Breast epithelium (tissue), 4 donors: ENCODE data around the gene RBM19. TPM values are rescaled to one million over a fixed set of nuclear protein-coding genes. Genes with fewer than 3 reads are reported as not detected.

Experiments
- DNase-seq, 2 donors: peaks; one replicate each; pipeline ENCODE4 v3.0.0-alpha.2; 2019; ENCODE audit warnings: low spot score in 2 of 2
- H3K27ac ChIP-seq, 2 donors: fragments of 200-600 bp; sonication (generic) in 1 of 2; one replicate each; pipeline ENCODE4 v1.5.1; 2016 to 2019; ENCODE audit warnings: mild to moderate bottlenecking in 1 of 2
- H3K27me3 ChIP-seq, 2 donors: fragments of 200-600 bp; sonication (generic) in 1 of 2; one replicate each; pipeline versions ENCODE4 v1.5.1 to v1.6.0; 2017 to 2019; ENCODE audit warnings: control low read depth in 1 of 2, mild to moderate bottlenecking in 1 of 2
- H3K36me3 ChIP-seq: fragments of 200-600 bp; one replicate; pipeline ENCODE4 v1.5.1; 2019
- H3K4me1 ChIP-seq, 2 donors: fragments of 200-600 bp; sonication (generic); one replicate each; pipeline ENCODE4 v1.5.1; 2016 to 2019; ENCODE audit warnings: control low read depth in 1 of 2
- H3K4me3 ChIP-seq, 3 donors: fragments of 200-600 bp; sonication (generic); 1 replicate in 2 of 3; 2 replicates in 1 of 3; pipeline ENCODE4 v1.5.1; 2016 to 2019; ENCODE audit warnings: mild to moderate bottlenecking in 3 of 3, moderate library complexity in 2 of 3
- H3K9me3 ChIP-seq, 2 donors: fragments of 200-600 bp; sonication (generic) in 1 of 2; one replicate each; pipeline ENCODE4 v1.5.1; 2016 to 2019; ENCODE audit warnings: control low read depth in 1 of 2
- POLR2A ChIP-seq: fragments of 450-650 bp; IDR thresholded peaks from one replicate; pipeline ENCODE4 v1.6.1; 2016; ENCODE audit warnings: antibody characterized with exemption, mild to moderate bottlenecking, moderate library complexity
- POLR2AphosphoS5 ChIP-seq, 3 donors: sonication (generic); formaldehyde crosslinking; IDR thresholded peaks; one replicate each; pipeline ENCODE4 v1.6.1; 2017; ENCODE audit warnings: antibody characterized with exemption in 3 of 3
- intact Hi-C: fragments of 100-400 bp; cut with DNase I; formaldehyde crosslinking; loops from one replicate; pipeline ENCODE4 v1.15.1; 2023; ENCODE audit warnings: low total_unique reads
- total RNA-seq, 3 donors: library from RNA; depleted of rRNA; stranded (reverse); fragments of >200 nt; gene quantifications; one replicate each; pipeline ENCODE4 v1.1.0, GENCODE V29; 2016
- TF ChIP-seq, protein P1 (sequence below), 3 donors: fragments of 450-650 bp; IDR thresholded peaks; one replicate each; pipeline ENCODE4 v1.5.1; 2016 to 2017; ENCODE audit warnings: antibody characterized with exemption in 3 of 3, mild to moderate bottlenecking in 3 of 3, moderate library complexity in 3 of 3

RBM19 gene
- total RNA-seq, 3 donors from 2014 or later = 28.8 to 43.3 (median 42.6) TPM

DNA sequence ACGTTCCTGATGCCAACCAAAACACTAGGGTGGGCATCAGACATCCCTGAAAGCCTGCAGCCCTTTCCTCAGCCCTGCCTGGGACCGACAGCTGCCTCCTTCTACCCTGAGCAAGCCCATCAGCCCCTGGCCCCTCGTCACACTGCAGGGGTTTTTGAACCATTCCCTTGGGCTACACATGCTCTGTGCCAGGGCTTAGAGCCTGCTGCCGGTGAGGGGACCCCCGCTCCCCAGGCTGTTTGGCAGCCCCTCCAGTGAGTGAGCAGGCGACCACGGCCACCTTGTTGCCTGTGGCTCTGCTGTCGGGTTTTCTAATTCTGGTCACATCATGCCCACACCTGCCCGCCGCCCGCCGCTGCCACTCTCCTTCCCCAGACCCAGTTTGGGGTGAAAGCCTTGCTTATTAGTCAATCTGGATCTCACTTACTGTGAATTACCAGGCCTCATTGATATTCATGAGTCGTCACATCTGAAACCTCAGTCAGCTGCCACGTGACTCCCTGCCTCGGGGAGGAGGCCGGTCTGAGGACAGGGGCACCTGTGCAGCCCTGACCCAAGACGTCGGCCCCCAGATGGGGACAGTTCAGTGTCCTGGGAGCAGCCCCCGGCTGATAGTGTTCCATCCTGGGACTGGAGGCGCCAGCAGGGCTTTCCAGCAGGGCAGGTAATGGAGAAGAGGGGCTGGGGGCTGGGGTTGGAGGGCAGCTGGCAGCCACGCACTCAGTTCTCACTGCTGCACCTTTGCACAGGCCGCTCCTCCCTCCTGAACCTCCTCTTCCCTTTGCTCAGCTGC lies 163.0 kb downstream of the RBM19 start:
- TF ChIP-seq POLR2AphosphoS5 (IDR thresholded peaks at IDR 0.05) (no peak), POLR2A (no peak)
- TF ChIP-seq, protein P1, sequence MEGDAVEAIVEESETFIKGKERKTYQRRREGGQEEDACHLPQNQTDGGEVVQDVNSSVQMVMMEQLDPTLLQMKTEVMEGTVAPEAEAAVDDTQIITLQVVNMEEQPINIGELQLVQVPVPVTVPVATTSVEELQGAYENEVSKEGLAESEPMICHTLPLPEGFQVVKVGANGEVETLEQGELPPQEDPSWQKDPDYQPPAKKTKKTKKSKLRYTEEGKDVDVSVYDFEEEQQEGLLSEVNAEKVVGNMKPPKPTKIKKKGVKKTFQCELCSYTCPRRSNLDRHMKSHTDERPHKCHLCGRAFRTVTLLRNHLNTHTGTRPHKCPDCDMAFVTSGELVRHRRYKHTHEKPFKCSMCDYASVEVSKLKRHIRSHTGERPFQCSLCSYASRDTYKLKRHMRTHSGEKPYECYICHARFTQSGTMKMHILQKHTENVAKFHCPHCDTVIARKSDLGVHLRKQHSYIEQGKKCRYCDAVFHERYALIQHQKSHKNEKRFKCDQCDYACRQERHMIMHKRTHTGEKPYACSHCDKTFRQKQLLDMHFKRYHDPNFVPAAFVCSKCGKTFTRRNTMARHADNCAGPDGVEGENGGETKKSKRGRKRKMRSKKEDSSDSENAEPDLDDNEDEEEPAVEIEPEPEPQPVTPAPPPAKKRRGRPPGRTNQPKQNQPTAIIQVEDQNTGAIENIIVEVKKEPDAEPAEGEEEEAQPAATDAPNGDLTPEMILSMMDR (IDR thresholded peaks at IDR 0.05) = no peak
- intact Hi-C loops = no loop called here
- DNase-seq = no peak

DNA sequence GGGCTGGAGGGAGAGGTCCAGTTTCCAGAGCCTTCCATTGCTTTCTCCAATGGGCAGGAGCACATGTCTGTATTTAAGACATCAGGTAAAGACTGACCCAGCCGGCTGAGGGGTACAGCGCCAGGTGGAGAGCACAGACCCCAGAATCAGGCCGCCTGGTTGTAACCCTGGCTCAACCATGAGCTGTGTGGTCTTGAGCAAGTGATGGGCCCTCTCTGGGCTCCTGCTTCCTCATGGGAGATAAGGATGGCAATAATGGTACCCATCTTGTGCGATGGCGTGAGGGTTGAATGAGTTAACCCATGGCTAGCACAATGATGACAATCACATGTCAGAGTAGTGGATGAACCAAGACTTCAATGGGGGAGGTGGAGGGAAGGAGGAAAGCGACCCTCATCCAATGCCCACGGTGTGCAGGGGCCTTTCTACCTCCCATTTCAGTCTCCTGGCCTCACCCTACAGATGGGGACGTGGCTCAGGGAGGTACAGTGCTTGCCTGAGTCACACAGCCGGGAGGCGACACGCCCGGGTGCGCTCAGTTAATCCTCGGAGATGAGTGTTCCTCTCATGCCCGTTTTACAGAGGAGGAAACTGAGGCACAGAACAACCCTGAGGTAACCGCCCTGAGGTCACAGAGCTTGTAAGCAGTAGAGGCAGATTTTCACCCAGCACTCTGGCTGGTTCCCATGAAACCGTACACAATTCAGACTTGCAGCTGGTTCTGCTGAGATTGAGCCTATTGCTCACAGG lies 163.9 kb downstream of the RBM19 start:
- TF ChIP-seq, protein P1 (IDR thresholded peaks at IDR 0.05) = no peak
- no peak for TF ChIP-seq POLR2A
- no peak for TF ChIP-seq POLR2AphosphoS5 (IDR thresholded peaks at IDR 0.05)
- no peak for DNase-seq
- H3K4me3 ChIP-seq = no peak overlapping the region
- intact Hi-C loops = no loop called here
- H3K4me1 ChIP-seq = no peaks in the 10 kb centered on the region
- no peaks in the 10 kb centered on the region for H3K36me3 ChIP-seq
- no peaks in the 10 kb centered on the region for H3K27me3 ChIP-seq
- H3K9me3 ChIP-seq = peaks cover 8 to 9% of the 10 kb centered on the region in 2 donors
- H3K27ac ChIP-seq = no peak overlapping the region

More for the DNA sequence above, 163.0 kb downstream of the RBM19 start:
- Histone ChIP-seq H3K9me3 (peaks cover 10 to 13% of the 10 kb centered on the region in 2 donors), H3K27ac (no peak overlapping the region), H3K4me3 (no peak overlapping the region), H3K36me3 (no peaks in the 10 kb centered on the region), H3K4me1 (no peaks in the 10 kb centered on the region), H3K27me3 (no peaks in the 10 kb centered on the region)

DNA sequence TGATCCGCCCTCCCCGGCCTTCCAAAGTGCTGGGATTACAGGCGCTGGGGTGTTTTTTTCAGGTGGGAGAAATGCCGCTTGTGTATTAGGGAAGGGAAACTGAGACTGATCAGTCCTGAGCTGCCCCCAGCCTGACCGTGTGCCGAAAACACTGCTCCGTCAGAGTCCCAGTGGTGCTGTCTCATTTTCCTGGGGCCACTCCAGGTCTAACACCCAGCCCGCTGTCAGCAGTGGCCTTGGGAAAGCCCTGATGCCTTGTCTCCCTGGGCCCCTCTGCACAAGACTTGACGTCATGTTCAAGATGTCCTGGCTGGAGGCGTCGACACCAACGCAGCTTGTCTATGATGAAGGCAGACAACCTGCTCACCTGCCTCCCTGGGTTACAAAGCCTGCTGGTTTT lies 165.9 kb downstream of the RBM19 start:
- Histone ChIP-seq H3K4me3 (no peak overlapping the region), H3K4me1 (no peaks in the 10 kb centered on the region), H3K27ac (no peak overlapping the region), H3K27me3 (no peaks in the 10 kb centered on the region), H3K9me3 (no peaks in the 10 kb centered on the region), H3K36me3 (no peaks in the 10 kb centered on the region)
- no peak for DNase-seq
- TF ChIP-seq POLR2A = no peak
- TF ChIP-seq, protein P1 (IDR thresholded peaks at IDR 0.05) = no peak
- TF ChIP-seq POLR2AphosphoS5 (IDR thresholded peaks at IDR 0.05) = no peak
- intact Hi-C loops = no loop called here

DNA sequence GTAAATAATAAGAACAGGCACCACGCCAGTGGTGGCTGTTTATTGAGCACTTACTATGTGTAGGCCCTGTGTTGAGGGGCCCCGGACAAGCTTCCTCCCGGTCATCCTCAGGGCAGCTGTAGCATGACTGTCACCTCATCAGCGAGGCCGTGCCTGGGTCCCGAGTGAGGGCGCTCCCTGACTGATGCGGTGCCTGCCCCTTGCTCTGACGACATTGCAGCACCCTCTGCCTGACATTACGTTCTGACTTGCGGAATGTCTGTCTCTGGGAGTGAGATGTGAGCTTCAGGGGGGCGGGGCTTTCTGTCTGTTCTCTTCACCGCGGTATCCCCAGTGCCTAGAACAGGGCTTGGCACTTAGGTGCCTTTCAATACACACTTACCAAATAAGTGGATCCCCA lies 167.6 kb downstream of the RBM19 start:
- H3K36me3 ChIP-seq = no peaks in the 10 kb centered on the region
- DNase-seq = no peak
- intact Hi-C loops = no loop called here
- no peaks in the 10 kb centered on the region for H3K4me1 ChIP-seq
- no peak overlapping the region for H3K27ac ChIP-seq
- no peak for TF ChIP-seq POLR2AphosphoS5 (IDR thresholded peaks at IDR 0.05)
- TF ChIP-seq, protein P1 (IDR thresholded peaks at IDR 0.05) = no peak
- TF ChIP-seq POLR2A = no peak
- no peaks in the 10 kb centered on the region for H3K9me3 ChIP-seq
- H3K4me3 ChIP-seq = no peak overlapping the region
- H3K27me3 ChIP-seq = no peaks in the 10 kb centered on the region

DNA sequence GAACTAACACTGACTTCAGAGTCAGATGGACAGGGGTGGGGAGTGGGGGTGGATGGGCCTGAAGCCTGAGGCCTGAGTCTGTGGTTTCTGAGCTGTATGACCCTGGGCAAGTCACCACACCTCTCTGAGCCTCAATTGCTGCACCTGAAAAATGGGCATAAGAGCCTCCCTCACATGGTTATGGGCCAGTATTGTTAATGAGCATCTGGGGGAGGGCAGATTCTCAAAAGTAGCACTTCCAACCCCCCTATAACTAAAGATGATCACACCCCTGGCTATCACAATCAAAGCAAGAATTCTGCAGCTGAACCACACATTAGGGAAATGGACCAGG lies 168.6 kb downstream of the RBM19 start:
- DNase-seq = no peak
- Histone ChIP-seq H3K27ac (no peak overlapping the region), H3K4me1 (no peaks in the 10 kb centered on the region), H3K4me3 (no peak overlapping the region), H3K36me3 (no peaks in the 10 kb centered on the region), H3K27me3 (no peaks in the 10 kb centered on the region), H3K9me3 (no peaks in the 10 kb centered on the region)
- TF ChIP-seq, protein P1 (IDR thresholded peaks at IDR 0.05) = no peak
- no peak for TF ChIP-seq POLR2A
- no peak for TF ChIP-seq POLR2AphosphoS5 (IDR thresholded peaks at IDR 0.05)
- intact Hi-C loops = no loop called here
